ENCODE measurements around the gene TOR4A. TPM values are rescaled to one million over a fixed set of nuclear protein-coding genes. Genes with fewer than 3 reads are reported as not detected.
"Not testable (repeated sequence)": the region's sequence is repeated elsewhere in the genome, so short reads cannot be mapped to it uniquely, and the experiment has no call there.

Gene TOR4A
- total RNA-seq, 1 donor from 2014 or later, result 9.2 TPM

- DNase-seq (ENCODE audit: low spot score), result no peak
These were observed 38.1 kb downstream of the TOR4A start for GRCh38 chr9:137315581-137316011.

GRCh38 chr9:137316012-137316981 lies 38.8 kb downstream of the TOR4A start:
- peak; percentile 84 for DNase-seq (ENCODE audit: low spot score)

GRCh38 chr9:137317021-137317717 lies 39.6 kb downstream of the TOR4A start:
- DNase-seq (ENCODE audit: low spot score), result peak; percentile 81

- peak; percentile 72 for DNase-seq (ENCODE audit: low spot score)
These were observed 40.4 kb downstream of the TOR4A start for GRCh38 chr9:137317718-137318511.

DNA sequence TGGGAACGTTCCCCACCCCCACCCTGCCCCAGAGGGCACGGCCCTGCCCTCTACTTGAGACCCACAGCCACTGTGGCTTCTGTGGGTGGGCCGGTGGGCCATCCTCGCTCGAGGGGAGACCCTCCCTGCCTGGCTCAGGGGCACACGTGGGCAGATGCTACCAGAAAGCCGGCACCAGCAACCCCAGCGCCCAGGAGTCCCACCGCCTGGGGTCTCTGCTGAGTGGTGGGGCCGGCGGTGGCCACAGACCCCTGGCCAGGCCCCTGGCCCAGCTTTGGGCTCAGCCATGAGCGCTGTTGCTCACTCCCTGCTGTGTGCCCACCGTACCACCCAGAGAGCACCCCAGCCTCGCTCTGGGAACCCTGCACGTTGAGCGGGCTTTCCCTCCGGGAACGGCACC lies 41.1 kb downstream of the TOR4A start:
- no peak for DNase-seq (ENCODE audit: low spot score)

GRCh38 chr9:137319011-137319738 lies 41.6 kb downstream of the TOR4A start:
- DNase-seq (ENCODE audit: low spot score), result no peak

DNA sequence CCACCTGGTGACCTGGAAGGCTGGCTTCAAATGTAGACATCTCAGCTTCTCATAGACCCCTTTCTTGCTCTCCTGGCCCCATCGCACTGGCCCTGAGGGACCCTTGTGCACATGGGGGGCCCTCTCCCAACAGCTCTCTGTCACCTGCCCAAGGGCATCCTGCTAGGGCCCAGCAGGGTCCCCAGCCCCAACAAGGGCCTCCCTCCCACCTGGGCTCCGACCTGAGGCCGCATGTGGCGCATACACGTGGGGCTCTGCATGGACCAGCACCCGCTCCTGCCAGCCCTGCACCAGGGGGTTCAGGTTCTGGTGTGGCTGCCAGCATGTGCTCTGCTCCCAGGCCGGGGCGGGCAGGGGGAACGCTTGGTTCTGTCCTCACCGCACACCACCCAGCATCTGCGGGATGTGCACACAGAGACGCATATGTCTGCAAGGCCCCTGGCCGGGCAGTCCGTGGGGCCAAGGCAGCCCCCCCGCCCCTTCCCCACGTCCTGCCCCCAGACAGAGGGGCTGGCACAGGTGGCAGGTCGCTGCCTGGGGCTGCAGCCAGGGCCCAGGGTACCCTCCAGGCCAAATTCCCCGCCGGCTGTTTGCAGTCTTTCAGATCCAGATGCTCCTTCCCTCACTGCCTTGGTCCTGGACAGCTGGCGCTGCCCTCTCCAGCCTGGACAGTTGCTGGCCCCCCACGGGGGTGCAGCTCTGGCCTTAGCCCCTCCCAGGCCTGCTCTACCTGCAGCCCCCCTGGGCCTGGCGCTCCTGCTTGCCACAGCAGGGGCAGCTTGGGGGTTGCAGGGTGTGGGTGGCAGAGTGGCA lies 42.4 kb downstream of the TOR4A start:
- no peak for DNase-seq (ENCODE audit: low spot score)

DNA sequence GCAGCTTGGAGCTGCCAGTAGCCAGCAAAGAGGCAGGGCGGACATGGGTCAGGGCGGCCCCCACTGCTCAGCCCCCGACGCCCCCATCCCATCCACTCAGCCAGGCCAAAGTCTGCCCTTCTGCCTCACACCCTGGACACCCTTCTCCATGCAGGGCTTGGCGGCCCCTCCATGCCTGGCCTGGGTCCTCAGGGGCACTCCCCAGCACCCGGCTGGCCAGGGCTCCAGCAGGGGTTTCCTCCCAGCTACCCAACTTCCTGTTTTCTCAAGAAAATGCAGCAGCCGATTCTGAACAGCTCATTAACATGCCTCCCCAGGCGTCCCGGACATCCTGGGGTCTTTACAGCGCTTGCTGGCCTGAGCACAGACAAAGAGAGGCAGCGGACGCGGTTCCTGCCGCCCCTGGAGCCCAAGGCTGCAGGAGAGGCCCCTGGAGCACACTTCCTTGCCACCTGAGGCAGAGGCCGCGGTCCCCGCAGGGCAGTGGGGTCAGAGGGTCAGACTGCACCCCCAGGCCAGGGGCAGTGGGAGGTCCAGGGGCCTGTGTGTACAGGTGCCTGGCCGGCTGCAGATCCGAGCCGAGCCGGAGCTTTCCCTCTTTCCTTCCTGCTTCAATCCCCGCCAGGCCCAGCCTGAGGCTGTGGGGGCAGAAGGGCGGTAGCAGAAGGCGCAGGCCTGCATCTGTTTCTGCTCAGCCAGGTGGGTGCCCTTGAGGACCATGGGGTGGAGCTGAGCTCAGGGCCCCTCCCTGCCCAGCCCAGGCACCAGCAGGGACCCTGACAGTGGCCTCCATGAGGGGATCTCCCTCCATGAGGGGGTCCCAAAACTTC lies 43.2 kb downstream of the TOR4A start:
- DNase-seq (ENCODE audit: low spot score), result no peak

DNA sequence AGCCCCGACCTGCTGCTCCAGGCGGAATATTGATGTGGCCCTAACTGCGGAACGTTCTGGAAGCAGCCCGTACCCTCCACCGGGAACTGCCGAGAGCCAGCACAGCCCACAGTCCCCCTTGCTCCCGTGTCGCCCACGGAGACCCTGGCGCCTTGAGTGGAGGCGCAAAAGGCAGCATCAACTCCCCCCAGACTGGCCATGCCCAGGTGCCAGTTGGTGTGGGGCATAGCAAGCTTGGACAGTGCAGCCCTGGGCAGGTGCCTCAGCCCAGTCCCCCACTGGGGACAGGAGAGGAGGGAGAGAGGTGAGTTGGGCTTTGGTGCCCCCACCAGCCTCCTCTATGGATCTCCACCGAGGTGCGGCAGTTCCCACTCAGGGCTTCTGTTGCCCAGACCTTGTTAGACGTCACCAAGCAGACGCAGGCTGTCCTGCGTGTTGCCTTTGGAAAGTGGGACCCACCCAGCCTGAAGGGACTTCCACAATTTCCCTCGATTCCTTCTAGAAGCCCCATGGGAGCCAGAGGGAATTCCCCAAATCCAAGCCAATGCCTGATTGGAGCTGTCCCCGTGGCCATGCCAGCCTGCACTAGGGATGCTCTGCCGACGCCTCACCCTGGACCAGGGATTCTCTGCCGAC lies 44.3 kb downstream of the TOR4A start:
- DNase-seq (ENCODE audit: low spot score), result no peak

DNA sequence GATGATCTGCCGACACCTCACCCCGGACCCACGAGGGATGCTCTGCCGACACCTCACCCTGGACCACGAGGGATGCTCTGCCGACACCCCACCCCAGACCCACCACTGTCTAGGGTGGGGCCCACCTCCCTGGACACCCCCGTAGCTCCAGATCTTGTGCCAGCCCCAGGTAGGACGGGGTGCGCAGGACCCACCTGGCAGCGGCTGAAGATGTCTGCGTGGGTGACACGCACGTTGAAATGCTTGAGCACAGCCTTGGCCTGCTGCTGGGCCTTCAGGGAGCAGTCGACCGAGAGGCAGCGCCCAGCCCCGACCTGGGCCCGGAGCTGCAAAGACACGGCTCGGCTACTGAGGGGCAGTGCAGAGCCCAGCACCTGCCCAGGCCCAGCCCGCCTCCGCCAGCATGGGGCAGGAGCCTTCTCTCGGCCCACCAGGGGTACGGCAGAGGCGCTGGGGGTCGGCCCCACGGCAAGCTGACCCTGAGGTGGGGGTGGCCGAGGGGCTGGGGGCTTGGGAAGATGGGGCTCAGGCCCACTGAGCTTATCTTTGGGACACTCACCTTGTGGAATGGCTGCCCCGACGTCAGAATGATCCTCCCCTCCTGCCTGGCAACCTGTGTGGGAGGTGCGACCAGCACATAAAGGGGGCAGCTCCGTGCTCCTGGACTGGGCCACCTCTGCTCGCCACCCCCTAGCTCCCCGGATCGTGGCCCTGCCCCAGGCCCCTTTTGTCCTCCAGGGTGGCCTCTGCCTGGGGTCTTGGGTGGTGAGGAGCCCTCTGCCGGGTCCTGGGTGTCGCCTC lies 46.2 kb downstream of the TOR4A start:
- DNase-seq (ENCODE audit: low spot score), result no peak

- DNase-seq (ENCODE audit: low spot score), result no peak
These were observed 47.6 kb downstream of the TOR4A start for GRCh38 chr9:137325124-137325523.

- DNase-seq (ENCODE audit: low spot score), result no peak
These were observed 48.3 kb downstream of the TOR4A start for GRCh38 chr9:137325799-137326198.

DNA sequence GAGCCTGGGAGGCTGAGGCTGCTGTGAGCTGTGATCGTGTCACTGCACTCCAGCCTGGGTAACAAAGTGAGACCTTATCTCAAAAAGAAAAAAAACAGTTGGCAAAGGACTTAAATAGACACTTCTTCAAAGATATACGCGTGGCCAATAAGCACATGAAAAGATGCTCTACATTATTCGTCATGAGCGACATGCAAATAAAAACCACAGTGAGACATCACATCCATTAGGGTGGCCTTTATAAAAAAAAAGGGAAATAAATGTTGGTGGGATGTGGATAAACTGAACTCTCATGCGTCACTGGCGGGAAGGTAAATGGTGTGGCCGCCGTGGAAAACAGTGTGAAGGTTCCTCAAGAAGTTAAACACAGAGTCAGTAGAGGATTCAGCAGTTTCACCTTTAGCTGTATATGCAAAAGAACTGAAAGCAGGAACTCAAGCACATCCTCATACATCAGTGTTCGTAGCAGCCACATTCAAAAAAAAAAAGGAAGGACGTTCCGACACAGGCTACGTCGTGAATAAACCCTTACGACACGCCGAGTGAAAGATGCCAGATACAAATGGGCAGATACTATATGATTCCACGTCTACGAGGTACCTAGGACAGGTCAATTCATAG lies 49.0 kb downstream of the TOR4A start:
- DNase-seq (ENCODE audit: low spot score), result no peak

DNA sequence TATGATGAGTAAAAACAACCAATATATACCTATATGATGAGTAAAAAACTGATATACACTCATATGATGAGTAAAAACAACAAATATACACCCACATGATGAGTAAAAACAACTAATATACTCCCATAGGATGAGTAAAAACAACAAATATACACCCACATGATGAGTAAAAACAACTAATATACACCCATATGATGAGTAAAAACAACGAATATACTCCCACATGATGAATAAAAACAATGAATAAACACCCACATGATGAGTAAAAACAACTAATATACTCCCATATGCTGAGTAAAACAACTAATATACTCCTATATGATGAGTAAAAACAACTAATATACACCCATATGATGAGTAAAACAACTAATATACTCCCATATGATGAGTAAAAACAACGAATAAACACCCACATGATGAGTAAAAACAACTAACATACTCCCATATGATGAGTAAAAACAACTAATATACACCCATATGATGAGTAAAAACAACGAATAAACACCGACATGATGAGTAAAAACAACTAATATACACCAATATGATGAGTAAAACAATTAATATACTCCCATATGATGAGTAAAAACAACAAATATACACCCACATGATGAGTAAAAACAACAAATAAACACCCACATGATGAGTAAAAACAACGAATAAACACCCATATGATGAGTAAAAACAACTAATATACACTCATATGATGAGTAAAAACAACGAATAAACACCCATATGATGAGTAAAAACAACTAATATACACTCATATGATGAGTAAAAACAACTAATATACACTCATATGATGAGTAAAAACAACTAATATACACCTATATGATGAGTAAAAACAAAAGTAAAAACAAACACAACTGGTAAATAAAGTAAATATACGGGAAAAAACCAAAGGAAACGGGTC lies 50.4 kb downstream of the TOR4A start:
- DNase-seq (ENCODE audit: low spot score), result not testable (repeated sequence)

DNA sequence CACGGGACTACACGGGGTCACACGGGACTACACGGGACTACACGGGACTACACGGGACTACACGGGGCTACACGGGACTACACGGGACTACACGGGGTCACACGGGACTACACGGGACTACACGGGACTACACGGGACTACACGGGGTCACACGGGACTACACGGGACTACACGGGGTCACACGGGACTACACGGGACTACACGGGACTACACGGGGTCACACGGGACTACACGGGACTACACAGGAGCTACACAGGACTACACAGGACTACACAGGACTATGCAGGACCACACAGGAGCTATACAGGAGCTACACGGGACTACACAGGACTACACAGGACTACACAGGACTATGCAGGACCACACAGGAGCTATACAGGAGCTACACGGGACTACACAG lies 52.1 kb downstream of the TOR4A start:
- not testable (repeated sequence) for DNase-seq (ENCODE audit: low spot score)

DNA sequence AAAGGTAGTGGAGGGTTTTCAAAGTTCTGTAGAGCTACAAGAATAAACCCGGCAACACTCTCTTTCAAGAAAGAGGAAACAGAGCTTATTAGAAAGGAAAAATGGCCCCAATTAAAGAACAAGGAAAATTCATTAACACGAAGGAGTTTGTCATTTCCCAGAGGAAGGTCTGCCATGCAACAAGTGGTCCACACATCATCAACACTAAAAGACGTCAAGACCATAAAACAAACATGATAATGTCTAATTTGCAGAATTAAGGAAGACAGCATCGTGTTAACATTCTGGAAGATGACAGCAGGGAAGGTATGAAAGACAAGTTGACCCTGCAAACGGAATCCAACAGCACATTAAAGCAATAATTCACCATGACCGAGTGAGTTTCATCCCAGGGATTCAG lies 53.2 kb downstream of the TOR4A start:
- no peak for DNase-seq (ENCODE audit: low spot score)

Measured in mesenteric fat pad (tissue), 1 donor.